ENCODE measurements around the gene TMEM53.

GRCh38 chr1:44636688-44637598, 37.3 kb downstream of the TMEM53 start:
- TF ChIP-seq POLR2A (IDR thresholded peaks at IDR 0.05), result no peak
- TF ChIP-seq, protein P1, sequence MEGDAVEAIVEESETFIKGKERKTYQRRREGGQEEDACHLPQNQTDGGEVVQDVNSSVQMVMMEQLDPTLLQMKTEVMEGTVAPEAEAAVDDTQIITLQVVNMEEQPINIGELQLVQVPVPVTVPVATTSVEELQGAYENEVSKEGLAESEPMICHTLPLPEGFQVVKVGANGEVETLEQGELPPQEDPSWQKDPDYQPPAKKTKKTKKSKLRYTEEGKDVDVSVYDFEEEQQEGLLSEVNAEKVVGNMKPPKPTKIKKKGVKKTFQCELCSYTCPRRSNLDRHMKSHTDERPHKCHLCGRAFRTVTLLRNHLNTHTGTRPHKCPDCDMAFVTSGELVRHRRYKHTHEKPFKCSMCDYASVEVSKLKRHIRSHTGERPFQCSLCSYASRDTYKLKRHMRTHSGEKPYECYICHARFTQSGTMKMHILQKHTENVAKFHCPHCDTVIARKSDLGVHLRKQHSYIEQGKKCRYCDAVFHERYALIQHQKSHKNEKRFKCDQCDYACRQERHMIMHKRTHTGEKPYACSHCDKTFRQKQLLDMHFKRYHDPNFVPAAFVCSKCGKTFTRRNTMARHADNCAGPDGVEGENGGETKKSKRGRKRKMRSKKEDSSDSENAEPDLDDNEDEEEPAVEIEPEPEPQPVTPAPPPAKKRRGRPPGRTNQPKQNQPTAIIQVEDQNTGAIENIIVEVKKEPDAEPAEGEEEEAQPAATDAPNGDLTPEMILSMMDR (IDR thresholded peaks at IDR 0.05), result no peak

All from vagina (tissue), 2 donors.